LNCaP clone FGC (cell line): ENCODE measurements around the gene EML2.
"Not testable (repeated sequence)": the region's sequence is repeated elsewhere in the genome, so short reads cannot be mapped to it uniquely, and the experiment has no call there.

Experiments used
- DNase-seq: peaks from one replicate; pipeline ENCODE4 v3.0.0-alpha.2; 2011; ENCODE audit warnings: low read depth
- H3K4me3 ChIP-seq: 2 replicates; pipeline ENCODE4 v1.5.1; 2011; ENCODE audit warnings: mild to moderate bottlenecking, low read depth, low read length, control low read depth
- TF ChIP-seq, protein P1 (sequence below): IDR thresholded peaks from 2 replicates; pipeline ENCODE4 v1.5.1; 2012; ENCODE audit warnings: mild to moderate bottlenecking; ENCODE audit not compliant: control insufficient read depth, insufficient read depth; ENCODE audit errors: extremely low read depth

Gene EML2

DNA sequence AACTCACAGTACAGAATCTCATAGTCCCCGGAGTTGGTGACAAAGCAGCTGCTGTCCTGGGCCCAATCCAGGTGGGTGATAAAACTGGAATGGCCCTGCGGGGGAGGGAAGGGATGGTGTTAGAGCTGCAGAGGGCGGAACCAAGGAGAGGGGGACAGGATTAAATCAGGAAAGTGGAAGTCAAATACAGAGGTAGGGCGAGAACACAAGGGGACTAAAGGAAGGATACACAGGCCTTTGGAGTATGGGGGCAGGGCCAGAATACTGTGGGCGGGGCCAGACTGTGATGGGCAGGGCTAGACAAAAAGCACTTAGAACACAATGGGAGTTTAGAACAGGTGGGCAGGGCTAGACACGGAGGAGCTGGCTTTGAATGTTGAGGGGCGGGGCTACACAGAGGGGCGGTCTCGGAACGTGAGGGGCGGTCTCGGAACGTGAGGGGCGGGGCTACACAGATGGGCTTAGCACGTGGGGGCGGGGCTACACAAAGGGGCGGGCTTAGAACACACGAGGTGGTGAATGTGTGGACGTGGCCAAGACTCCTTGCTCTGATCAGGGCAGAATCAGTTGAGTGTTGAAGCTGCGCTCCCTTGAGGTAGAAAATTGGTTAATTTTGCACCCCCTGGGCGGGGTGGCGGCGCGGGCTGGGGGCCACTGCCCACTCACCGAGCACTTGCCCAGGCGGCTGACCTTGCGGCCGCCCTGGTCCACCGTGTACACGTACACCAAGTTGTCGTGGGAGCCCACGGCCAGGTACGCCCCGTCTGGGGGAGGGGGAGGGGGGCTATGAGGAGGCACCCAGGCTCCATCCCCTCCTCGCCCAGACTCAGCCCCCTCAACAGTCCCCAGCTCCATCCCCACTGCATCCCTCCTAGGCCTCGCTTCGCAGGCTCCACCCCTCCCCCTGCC is 23.1 kb downstream of the EML2 start:
- peak; percentile 63 for DNase-seq
- H3K4me3 ChIP-seq = peak overlapping the region; percentile 28; the same call in 1 of the 2 replicates
- TF ChIP-seq, protein P1, sequence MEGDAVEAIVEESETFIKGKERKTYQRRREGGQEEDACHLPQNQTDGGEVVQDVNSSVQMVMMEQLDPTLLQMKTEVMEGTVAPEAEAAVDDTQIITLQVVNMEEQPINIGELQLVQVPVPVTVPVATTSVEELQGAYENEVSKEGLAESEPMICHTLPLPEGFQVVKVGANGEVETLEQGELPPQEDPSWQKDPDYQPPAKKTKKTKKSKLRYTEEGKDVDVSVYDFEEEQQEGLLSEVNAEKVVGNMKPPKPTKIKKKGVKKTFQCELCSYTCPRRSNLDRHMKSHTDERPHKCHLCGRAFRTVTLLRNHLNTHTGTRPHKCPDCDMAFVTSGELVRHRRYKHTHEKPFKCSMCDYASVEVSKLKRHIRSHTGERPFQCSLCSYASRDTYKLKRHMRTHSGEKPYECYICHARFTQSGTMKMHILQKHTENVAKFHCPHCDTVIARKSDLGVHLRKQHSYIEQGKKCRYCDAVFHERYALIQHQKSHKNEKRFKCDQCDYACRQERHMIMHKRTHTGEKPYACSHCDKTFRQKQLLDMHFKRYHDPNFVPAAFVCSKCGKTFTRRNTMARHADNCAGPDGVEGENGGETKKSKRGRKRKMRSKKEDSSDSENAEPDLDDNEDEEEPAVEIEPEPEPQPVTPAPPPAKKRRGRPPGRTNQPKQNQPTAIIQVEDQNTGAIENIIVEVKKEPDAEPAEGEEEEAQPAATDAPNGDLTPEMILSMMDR = no peak

DNA sequence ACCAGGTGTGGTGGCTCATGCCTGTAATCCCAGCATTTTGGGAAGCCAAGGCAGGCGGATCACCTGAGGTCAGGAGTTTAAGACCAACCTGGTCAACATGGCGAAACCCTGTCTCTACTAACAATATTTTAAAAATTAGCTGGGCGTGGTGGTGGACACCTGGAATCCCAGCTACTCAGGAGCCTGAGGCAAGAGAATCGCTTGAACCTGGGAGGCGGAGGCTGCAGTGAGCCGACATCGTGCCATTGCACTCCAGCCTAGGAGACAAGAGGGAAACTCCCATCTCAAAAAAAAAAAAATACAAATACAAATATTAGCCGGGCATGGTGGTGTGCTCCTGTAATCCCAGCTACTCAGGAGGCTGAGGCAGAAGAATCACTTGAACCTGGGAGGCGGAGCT is 24.1 kb downstream of the EML2 start:
- not testable (repeated sequence) for H3K4me3 ChIP-seq, DNase-seq

DNA sequence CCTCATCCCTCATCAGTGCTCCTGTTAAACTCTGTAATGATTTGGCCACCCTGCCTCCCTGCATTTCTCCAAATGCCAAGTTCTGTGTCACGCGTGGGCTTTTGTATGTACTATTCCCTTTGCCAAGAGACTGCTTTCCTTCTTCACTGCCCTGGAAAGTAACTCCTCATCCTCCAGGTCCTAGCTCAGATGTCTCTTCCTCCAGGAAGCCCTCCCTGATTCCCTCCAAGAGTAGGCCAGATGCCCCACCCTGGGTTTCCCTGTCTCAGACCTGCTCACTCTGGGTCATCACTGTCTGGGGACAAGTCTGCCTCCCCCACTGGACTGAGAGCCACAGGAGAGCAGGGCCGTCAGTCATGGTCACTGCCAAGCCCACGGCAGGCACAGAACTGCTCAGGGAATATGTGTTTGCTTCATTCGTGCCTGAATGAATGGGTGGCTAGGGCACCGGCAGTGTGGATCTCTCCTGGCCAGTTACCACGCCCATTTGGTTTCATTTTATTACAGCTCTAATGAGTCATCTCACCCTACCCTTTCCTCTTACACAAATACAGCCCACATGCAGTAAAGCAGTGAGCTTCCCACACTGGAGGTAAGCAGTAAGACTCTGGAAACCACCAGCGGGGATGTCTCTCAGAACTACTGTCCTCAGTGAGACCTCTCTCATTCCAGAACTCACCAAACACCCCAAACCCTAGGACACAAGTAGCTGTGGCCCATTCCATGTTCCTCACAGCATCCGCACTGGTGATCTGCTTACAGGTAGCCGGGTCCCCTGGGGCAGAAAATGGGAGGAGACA is 25.1 kb downstream of the EML2 start:
- no peak overlapping the region for H3K4me3 ChIP-seq
- no peak for DNase-seq

DNA sequence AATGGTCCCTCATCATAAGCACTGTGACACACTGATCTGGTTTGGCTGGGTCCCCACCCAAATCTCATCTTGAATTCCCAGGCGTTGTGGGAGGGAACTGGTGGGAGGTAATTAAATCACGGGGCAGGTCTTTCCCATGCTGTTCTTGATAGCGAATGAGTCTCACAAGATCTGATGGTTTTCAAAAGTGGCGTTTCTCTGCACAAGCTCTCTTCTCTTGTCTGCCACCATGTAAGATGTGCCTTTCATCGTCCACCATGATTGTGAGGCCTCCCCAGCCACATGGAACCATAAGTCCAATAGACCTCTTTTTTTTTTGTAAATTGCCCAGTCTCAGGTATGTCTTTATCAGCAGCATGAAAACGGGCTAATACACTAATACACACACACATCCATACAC is 30.2 kb downstream of the EML2 start:
- TF ChIP-seq, protein P1 = no peak
- no peak overlapping the region for H3K4me3 ChIP-seq
- DNase-seq = no peak

More for the DNA sequence above, 25.1 kb downstream of the EML2 start:
- TF ChIP-seq, protein P1 = no peak

DNA sequence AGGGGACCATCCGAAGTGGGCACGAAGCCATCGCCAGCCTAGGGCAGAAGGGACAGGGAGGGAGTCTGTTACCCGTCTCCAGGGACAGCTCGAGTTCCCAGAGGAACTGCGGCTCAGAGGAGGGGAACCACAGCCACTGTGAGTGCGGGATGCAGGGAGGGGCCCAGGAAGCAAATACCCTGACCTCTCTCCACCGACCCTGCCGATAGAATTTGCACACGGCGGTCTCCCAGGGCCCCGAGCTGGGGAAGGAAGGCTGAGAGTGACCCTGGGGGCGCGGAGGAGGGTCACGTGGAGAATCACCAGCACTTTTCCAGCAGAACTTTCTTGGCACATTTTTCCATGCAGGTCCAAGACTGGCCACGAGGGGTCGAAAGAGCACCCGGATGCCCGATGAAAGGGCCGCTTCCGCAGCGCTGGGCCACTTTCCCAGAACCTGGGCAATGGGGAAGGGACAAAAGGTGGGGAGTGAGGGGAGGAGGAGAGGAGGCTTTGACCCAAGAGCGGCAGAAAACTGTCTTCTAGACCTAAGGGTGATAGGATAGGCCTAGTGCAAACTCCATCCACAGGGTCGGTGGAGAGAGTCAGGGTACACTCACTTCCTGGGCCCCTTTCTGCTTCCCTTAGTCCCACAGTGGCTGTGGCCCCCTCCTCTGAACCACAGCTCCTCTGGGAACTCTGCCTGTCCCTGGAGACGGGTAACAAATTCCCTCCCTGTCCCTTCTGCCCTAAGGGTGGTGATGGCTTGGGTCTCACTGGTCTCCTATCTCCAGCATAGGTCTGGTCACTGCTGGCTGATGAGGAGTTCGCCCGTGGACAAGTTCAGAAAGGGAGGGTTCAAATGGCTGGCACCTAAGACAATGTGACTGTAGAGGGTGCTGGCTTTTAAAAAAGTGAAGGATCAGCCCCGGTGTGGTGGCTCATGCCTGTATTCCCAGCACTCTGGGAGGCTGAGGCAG is 31.8 kb downstream of the EML2 start:
- no peak overlapping the region for H3K4me3 ChIP-seq

DNA sequence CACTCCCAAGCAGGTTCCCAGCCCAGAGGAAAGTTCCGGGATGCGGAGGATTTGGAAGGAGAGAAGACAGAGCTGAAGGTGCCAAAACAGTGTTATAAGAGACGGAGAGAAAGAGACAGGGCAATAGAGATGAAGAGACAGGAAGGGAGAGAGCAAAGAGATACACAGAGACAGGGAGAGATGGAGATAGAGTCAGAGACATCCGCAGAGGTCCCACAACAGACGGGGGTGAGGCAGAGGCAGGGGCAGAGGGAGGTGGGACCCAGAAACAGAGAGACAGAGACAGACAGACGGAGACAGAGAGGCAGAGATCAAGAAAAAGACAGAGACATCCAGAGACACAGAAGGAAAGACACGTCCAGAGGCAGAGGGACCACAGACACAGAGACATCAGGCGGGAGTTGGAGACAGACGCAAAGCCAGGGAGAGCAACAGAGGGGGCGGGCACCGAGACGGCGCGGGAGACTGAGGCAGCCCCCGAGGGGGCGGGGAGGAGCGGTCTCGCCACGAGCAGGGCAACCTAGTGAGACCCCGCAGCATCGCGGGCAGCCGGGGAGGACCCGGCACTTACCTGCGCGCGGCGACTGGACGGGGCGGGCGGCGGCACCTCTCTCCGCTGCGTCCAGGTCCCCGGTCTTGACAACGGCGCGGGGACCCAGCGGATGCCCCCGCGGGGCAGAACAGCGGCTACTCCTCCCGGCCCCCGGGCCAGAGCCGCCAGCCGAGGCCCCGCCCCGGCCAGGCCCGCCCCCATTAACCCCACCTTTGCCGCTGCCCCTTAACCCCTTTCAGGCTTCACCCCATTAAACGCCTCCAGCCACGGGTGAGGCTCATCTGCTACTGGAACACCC is 37.4 kb downstream of the EML2 start, which contains the start of gene GPR4:
GPR4 (minus strand) TSS at position 689 of the 851 bp plus-strand sequence. CDS start 10,346 bp downstream, outside the sequence.
- no peak for DNase-seq
- H3K4me3 ChIP-seq = no peak within 1 kb of the TSS
- TF ChIP-seq, protein P1 = no peak

More for the DNA sequence above, 31.8 kb downstream of the EML2 start:
- TF ChIP-seq, protein P1 = peak; percentile 61
- no peak for DNase-seq
